Ureter (tissue), 1 donor: ENCODE data around the gene RRBP1. TPM values are rescaled to one million over a fixed set of nuclear protein-coding genes. Genes with fewer than 3 reads are reported as not detected.
"Not testable (repeated sequence)": the region's sequence is repeated elsewhere in the genome, so short reads cannot be mapped to it uniquely, and the experiment has no call there.

Source experiments
- DNase-seq: peaks from one replicate; pipeline ENCODE4 v3.0.0-alpha.2; 2020; ENCODE audit warnings: low spot score
- total RNA-seq: library from RNA; stranded (reverse); gene quantifications from one replicate; pipeline ENCODE4 v1.2.4, GENCODE V29; 2023
- donor health status: DM: yes; HTN: yes; CAD: no.

The RRBP1 gene
- total RNA-seq, 1 donor from 2014 or later: 144 TPM

DNA sequence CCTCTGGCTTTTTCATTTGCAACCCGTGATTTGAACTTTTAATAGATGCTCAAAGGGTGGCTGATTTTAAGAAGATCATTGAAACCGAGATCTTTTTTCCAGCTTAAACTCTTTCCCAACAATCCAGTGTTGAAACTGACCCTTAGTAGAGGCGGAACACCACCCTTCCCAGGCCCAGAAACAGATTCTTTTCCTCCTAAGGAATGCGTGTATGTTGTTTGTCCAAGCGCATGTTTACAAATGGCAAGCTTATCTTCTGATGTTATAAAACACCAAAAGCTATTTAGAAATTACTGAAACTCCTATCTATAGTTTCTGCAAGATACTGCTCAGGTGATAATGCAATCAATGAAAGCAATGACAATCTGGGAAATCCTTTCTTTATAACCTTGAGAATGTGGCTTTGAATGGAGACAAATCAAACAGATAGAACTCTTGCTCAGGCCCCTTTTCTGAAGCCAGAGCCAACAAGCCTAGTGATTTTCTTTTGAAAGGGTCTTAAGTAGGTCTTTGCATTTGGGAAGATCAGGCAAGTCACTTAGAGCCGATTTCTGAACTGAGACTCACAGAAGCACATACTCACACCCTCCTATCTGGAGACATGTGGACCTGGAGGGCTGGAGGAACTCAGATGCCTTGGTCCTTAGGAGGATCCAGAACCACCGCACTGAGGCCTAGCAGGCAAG lies 26.8 kb upstream of the RRBP1 start:
- no peak for DNase-seq

DNA sequence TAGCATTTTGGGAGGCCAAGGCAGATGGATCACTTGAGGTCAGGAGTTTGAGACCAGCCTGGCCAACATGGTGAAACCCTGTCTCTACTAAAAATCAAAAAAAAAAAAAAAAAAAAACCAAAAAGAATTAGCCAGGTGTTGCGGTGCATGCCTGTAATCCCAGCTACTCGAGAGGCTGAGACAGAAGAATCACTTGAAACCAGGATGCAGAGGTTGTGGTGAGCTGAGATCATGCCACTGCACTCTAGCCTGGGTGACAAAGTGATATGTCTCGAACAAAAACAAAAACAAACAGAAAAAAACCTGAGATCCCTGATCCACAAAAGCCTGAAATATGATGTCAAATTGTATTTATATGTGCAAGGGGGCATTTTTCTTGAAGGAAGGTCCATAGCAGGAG lies 25.9 kb upstream of the RRBP1 start:
- not testable (repeated sequence) for DNase-seq

DNA sequence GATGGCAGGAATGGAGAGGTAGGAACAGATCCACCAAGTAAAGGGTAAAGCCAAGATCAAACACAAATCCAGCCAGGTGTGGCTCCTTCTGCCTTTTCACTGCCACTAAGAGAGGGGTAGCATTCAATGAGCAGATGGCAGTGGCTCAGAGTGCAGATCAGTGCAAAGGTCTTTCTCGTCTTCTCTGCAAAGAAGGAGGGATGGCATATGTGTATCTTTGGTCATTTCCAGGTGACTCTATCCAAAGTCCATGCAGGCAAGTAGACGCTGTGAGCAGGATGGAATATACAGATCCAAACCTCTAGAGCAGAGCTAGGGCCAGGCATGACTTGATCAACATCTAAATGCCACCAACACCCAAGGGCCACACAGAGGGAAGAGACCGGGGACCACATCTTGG lies 24.6 kb upstream of the RRBP1 start:
- DNase-seq: no peak

DNA sequence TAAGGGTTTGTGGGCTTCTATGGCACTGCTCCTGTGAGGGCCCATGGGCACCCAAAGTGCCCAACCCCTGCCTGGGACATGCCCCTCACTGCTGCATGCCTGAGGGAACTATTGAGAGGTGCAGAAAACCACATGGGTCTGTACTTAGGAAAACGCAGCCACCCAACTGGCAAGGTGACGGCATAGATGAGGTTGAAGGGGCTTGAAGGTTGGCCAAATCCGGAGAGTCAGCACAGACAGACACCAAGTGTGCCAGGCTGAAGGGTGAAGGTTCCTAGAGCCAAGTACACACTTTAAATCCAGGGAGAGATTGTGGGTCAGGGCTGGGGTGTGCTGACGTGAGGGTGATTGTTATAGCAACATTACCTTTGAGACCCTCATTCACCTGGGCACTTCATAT lies 23.9 kb upstream of the RRBP1 start:
- no peak for DNase-seq

DNA sequence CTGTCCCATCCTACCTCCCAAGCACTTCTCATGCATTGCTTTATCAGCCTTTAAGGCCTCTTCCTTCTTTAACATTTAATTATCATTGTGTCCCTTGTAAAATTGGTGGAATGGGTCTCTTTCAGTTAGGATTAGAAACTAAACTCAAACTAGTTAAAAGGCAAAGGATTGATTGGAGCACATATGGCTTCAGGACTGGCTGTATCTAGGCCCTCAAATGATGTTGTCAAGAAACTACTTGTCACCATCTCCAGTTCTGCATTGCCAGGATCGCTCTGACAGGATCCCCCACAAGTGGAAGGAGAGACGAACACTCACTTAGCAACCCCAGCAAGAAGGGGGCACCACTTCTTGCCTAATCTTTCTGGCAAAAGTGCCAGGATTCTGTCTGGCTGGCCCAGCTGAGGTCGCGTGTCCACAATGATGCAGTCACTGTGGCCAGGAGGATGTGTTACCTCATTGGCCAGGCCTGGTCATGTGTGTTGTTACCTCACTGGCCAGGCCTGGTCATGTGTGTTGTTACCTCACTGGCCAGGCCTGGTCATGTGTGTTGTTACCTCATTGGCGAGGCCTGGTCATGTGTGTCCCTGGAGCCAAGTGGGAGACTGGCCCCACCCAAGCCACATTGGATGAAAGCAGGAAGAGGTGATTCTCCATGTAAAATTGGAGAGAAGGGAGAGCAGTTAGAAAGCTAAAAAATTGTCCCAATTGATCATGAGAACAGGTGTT lies 22.7 kb upstream of the RRBP1 start:
- no peak for DNase-seq

DNA sequence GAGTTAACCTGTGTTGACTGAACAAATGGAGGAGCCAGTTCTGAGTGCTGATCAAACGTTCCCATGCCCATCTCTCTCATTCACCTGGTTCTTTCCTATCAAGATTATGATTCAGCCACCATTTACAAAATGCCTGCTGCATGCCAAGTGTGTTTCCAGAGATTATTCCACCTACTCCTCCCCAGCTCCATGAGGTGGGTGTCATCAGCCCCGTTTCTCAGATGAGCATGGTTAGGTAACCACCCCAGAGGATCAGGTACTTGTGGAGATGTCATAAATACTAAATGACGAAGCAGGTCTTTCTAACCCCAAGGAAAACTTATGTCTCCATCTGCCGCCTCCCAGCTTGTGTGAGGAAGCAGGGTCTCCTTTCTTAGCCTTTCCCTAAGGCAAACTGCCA lies 19.8 kb upstream of the RRBP1 start:
- no peak for DNase-seq

DNA sequence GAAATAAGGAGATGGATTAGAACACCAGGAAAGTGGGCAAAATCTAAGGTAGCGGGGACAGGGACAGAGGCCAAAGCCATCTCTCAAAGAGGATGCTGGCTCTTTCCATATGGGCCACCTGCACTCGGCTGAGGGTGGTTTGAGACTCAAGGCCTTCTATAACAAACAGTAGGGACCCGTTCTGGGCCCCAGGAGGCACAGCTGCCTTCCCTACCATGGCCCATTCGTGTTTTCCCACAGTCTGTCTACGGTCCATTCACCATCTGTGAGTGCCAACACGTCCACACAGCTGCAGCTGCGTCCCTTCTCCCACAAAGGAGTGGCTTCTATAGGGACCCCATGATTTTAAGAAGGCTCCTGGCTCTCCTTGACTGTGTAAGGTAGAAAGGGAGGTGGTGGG lies 18.6 kb upstream of the RRBP1 start:
- DNase-seq: no peak

DNA sequence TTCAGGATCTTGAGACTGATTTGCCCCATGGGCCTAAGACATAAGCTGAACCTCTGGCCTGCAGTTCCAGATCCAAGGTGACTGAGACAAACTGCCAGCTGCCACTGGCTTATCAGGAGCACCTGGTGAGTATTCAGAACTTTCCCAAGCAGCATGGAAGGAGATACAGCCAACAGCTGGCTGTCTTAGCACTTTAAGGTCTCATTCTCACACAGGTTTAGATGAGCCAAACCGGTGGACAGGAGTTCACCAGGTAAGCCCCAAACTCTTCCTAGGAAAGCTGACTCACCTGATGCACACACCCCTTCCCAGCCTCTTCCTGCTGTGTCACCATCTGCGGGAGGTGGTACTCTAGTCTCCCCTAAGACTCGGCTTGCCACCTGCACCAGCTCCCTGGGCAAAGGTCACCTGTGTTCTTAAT lies 17.9 kb upstream of the RRBP1 start, which contains the start of gene BANF2:
Gene BANF2, plus strand, starts transcription at position 36 of the 421 bp plus-strand sequence. CDS start 25,060 bp downstream, outside the sequence.
- no peak for DNase-seq

DNA sequence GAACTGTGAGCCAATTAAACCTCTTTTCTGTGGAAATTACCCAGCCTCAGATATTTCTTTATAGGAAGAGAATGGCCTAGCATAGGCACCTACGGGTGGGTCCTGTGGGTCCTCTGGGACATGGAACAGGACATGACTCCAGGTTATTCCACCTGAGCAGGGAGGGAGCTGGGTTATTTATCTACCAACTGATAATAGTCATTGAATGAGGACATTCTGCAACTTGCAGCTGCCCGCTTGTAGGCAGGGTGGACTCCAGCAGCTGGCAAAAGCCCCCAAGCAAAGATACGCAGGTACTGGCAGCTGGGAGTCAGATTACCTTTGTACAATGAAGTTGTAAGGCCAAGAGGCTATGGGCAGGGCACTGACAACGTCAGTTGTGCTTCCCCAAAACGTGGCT lies 16.3 kb upstream of the RRBP1 start:
- DNase-seq: no peak

DNA sequence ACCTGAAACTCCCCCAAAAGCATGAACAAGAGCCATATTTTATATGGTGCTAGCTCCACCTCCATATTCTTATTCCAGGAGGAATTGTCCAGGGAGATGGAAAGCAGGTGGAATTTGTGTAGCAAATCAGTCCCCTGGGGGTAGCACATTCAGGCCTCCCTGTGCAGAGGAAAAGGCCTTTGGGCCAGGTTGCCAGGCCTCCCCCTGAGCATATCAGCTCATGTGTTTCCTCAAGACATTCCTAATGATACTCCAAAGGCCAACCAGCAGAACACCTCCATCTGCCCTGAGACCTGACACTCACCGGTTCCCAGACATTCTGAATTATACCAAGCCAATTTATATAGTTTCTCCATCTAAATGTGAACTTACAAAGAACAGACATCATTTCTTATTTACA lies 15.1 kb upstream of the RRBP1 start:
- no peak for DNase-seq

DNA sequence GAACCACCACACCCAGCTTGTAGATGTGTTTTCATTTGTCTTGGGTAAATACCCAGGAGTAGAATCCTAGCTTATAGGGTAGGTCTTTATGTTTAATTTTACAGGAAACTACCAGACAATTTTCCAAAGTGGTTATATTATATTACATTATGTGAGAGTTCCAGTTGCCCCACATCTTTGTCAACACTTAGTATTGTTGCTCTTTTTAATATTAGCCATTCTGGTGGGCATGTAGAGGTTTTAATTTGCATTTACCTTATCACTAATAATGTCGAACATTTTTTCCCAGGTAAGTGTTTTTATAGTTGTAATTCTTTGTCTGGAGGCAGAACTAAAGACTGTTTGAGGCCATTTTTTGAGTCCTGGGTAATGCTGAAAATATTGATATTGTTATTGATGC lies 14.2 kb upstream of the RRBP1 start:
- no peak for DNase-seq

DNA sequence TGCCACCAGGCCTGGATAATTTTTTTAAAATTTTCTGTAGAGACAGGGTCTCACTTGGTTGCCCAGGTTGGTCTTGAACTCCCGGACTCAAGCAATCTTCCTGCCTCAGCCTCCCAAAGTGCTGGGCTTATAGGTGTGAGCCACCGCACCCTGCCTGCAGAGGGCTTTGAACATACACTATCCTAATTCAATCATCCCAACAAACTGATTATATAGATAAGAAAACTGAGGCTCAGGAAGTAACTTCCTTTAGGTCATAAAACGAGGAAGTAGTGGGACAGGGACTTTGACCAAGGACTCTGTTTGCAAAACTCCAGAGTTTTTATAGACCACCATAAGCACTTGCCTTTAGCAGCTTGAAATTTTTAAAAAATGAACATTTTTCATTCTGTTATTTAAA lies 12.7 kb upstream of the RRBP1 start:
- no peak for DNase-seq

DNA sequence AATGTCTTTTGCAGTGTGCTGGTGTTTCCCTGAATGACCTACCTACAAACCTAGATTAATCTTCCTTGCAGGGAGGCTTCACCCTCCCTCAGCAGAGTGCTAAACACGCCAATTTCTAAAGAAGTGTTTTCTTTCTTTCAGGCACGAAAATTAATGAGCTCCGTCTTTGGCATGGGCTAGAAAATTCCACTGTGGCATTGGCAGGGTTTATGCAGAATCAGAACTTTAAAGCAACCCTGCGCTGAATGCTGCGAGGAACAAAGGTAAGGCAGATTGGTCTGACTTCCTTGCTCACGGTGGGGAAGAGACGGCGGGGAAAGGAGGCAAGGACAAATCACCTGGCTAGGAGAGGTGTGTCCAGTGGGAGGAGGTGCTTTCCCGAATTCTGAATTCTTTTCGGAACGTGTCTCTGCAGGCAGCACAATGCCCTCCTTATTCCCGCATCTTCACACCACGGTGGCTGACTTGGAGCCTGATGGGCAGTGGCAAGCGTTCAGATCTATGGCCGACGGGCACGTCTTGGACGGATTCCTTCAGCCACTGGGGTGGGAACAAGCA lies 11.5 kb upstream of the RRBP1 start:
- DNase-seq: no peak

DNA sequence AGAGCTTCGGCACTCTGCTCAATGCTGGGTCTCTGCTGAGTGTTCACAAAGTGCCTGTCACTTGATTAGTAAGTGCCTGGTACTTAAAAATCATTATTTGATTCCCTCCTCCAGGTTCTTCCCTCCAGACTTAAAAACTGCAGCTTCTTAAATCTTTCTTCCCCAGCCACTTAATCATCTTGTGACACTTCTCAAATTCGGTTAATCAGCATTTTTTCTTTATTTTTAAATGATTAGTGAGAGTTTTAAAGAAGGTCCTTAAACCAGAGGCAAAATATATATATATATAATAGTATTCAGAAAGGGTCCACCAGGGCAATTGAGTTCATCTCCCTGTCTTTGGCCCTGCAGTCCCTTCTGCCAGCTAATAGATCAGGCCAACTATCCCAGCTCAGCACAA lies 9.7 kb upstream of the RRBP1 start:
- DNase-seq: no peak

DNA sequence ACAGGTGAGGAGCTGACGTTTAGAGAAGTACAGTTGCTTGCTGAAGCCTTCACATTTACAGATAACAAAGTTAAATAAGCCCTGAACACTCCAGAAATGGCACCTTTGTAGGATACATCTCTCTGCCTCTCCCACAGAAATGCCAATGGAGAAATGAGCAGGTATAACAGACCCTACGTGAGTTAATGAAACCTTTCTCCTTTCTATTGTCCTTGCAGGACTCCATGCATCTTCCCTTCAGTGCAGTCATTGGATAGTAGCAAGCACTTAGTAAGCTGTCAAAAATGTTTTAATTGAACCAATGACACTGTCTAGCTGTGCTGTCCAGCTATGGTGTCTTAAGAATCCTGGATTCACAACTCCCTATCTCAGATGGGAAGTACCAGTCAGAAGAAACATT lies 8.1 kb upstream of the RRBP1 start:
- DNase-seq: no peak

DNA sequence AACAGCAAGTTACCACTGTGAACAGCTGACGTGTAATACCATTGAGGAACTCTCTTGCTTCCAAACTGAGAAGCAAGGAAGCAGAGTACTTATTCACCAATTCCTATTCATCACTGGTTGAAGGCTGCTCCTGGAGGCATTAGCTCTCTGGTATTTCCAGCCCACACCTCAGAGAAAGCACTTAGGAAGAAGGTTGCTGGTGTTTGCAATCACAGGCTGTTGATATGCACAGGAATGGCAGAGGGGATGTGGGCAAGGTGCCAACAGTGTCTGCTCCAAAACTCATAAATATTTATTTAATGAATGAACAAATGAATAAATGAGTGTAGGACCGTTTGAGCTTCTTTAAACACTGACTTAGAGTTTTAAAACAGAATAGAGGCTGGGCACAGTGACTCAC lies 6.9 kb upstream of the RRBP1 start:
- no peak for DNase-seq

DNA sequence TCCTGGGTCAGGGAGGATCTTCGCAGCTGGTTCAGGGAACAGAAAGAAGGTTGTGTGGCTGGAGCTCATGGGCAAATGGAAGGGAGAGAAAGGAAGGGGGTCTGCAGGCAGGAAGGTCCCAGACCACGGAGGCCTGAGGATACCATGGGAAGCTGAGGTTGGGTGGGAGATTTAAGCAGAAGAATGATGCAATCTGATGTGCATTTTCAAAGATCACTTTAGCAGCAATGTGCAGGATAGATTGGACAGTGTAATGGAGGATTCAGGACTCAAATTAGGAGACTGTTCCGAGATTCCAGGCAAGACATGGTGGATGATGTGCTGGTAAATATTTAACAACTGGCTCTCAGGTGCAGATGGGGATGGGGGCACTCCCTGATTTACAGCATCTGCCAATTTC lies 5.8 kb upstream of the RRBP1 start:
- no peak for DNase-seq

DNA sequence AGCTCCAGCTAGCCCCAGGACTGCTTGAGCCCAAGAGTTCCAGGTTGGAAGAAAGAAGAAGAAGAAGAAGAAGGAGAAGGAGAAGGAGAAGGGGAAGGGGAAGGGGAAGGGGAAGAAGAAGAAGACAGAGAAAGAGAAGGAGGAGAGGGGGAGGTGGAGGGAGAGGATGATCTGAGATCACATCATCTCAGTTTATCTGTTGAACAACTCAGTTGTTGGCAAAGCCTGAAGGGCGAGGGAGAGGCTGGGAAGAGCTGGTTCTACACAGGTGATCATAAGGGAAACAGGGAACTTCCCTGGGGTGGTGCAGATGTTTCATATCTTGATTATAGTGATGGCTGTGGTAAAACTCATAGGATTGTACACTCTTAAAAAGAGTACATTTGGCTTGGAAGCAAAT lies 3.1 kb upstream of the RRBP1 start:
- no peak for DNase-seq

DNA sequence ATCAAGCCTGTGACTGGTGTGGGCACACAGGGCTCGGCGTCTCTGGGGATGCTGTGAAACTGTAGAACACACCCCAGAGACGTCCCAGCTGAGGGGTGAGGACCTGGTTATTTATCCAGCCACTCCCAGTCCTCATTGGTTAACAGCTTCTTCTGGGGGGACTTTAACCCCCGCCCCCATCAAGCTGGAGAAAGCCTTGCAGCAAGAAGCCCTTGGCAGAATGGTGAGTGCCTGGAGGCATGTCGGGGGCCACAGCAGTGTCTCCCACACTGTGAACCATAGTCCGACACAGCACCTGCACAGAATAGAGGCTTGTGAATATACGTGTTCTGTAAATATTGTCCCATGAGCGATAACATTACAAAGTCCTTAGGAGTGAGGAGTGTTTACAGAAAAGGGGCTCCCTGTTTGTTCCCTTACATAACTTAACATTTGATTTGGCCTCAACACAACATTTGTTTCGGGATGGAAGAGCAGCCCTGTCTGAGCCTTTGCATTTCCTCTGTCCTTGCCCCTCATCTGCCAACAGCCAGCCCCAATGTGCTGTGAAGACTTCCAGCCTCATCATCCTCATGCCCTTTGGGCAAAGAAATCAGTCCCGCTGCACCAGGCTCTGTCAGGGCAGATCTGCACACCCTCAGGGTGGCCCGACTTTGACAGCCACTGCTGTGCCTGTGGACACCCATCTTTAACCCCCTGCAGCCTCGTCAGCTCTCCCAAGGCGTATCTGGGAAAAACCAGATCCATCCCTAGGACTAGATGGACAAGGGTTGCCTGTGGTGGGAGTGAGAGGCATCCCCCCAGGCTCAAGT lies 2.2 kb upstream of the RRBP1 start:
- DNase-seq: no peak

DNA sequence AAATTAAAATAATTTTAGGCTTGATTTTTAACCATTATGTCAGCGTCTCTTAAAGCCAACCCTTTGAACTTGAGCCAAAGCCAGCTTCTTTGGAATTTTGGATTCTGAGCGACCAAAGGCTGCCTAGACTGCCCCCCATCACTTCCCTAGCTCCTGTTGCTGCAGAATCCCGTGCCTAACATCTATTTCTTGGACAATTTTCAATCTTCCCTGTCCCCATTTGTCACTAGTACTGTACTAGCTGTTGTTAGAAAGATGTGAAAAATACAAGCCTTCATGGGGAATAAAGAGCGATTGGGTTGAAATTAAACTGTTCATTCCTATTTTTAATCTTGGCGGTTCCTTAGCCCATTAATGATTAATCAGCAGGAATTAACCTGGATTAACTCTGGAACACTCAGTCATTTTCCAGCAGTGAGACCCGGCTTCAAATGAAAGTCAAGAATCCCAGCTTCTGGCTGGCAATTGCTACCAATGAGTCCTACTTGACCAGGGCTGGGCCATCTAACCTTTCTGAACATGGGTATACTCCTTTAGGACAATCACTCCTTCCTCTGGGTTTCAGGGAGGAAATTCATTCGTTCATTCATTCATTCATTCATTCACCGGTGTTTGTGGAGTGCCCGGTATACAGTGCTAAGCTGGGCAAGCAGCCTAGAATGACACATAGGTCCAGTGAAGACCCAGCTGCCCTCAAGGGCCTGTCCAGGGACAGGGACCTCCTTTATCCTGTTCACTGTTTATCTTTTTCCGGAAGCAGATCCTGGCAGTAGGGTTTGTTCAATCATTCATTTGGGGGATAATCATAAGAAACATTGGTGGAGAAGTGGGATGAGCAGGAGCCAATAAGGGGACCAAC lies 1.4 kb upstream of the RRBP1 start:
- no peak for DNase-seq

DNA sequence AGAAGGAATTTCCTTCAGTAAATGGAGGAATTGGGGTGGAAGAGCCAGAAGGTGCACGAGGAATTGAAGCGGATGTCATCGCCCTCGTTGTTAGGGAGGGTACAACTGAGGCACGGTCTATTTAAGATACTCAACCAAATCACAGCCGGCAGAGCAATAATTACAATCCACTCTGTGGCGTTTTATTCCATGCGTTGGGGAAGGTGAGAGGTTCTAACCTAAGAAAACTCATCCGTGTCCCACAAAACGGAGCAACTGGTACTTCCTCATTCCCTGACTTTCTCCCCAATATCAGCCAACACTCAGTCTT lies 802 bp upstream of the RRBP1 start:
- DNase-seq: no peak

DNA sequence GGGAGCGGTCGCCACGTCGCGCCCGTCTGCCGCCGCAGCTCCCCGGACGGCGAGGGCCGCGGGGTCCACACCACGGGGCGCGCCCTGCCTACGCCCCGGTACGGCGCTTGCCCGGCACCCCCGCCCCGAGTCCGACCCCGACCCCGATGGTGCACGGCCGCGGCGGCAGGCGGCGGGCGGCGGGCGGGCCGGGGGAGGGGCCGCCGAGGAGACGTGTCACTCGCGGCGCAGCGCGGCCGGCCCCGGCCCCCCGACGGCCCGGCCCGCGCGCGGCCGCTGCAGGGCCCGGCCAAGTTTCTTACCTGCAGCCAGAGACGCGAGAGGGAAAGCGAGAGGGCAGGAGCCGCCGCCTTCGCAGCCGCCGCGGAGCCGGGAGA lies 328 bp downstream of the RRBP1 start:
- DNase-seq: no peak
